Measurements from ENCODE around the gene RPRML.

DNA sequence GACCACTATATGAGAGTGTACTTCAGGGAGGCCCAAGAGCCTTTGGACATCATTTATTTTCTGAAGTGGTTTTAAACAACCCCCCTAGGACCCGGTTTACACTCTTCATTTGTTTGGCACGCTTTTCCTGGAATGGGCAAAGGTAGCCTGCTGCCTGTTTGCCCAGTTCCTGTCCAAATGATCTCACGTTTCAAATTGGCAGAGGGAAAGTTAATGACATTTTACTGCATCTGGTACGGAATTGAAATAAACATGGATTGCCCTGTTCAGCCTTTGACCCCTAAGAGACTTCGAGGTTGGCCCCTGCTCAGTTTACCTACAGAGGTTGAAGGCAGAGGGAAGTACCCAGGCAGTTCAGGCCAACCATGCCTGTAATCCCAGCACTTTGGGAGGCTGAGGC lies 5.8 kb upstream of the RPRML start:
- TF ChIP-seq, protein P1, sequence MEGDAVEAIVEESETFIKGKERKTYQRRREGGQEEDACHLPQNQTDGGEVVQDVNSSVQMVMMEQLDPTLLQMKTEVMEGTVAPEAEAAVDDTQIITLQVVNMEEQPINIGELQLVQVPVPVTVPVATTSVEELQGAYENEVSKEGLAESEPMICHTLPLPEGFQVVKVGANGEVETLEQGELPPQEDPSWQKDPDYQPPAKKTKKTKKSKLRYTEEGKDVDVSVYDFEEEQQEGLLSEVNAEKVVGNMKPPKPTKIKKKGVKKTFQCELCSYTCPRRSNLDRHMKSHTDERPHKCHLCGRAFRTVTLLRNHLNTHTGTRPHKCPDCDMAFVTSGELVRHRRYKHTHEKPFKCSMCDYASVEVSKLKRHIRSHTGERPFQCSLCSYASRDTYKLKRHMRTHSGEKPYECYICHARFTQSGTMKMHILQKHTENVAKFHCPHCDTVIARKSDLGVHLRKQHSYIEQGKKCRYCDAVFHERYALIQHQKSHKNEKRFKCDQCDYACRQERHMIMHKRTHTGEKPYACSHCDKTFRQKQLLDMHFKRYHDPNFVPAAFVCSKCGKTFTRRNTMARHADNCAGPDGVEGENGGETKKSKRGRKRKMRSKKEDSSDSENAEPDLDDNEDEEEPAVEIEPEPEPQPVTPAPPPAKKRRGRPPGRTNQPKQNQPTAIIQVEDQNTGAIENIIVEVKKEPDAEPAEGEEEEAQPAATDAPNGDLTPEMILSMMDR (IDR thresholded peaks at IDR 0.05) = no peak
- no peak for TF ChIP-seq POLR2AphosphoS5 (IDR thresholded peaks at IDR 0.05)
